ENCODE results near the gene SHC1. TPM values are rescaled to one million over a fixed set of nuclear protein-coding genes. Genes with fewer than 3 reads are reported as not detected.
A peak's percentile ranks its signal among the peaks of the same experiment; 100 is the strongest.

Gene SHC1
- polyA plus RNA-seq, 3 donors = 26.7 to 70.6 (median 31.5) TPM

- H3K4me3 ChIP-seq (replicated peaks in 1 of 3; ENCODE audit: low read depth in 2 of 3, low read length in 3 of 3) = peak overlapping the region; percentile 84 to 100 (median 99)
- no peaks in the 10 kb centered on the region for H3K9me3 ChIP-seq (replicated peaks in 1 of 2; ENCODE audit: control insufficient read depth in 1 of 2, insufficient read depth in 1 of 2, low read length in 2 of 2)
- H3K27ac ChIP-seq (ENCODE audit: low read depth in 1 of 2, low read length in 2 of 2) = peak overlapping the region; percentile 91 to 99
- H3K9ac ChIP-seq (ENCODE audit: insufficient read depth, low read length, poor library complexity, severe bottlenecking) = peak overlapping the region; percentile 85
- peak overlapping the region; percentile 100 for H3K4me2 ChIP-seq (replicated peaks; ENCODE audit: extremely low read depth, low read length, poor library complexity, severe bottlenecking)
- Mint-ChIP-seq H3K9me3 (no peaks in the 10 kb centered on the region), H3K27me3 (ENCODE audit: low read depth in 3 of 3) (peaks cover 0 to 2% (median 0%) of the 10 kb centered on the region in 3 donors), H3K36me3 (peaks cover 3 to 7% of the 10 kb centered on the region in 2 donors), H3K27ac (peak overlapping the region; percentile 92 to 100 (median 98)), H3K4me1 (peaks cover 47% of the 10 kb centered on the region), H3K4me3 (peak overlapping the region; percentile 95 to 98)
- intact Hi-C loops (cut with micrococcal nuclease) = loop anchor here (2.0 to 5.0 kb wide), 4 partner anchors 13 to 58 kb away; partner anchors contain the start of genes PYGO2 (in 2 of the 2), ADAM15 (in 1 of the 2) and EFNA4 (in 1 of the 2)
- WGBS (ENCODE audit: insufficient coverage) = 0% methylated on average over 4 of the region's 34 CpGs
- peak in 1 of 3 donors; percentile 37 for DNase-seq
- H3K36me3 ChIP-seq (replicated peaks in 1 of 2; ENCODE audit: control insufficient read depth in 1 of 2, insufficient read depth in 2 of 2, low read length in 2 of 2) = no peaks in the 10 kb centered on the region
- no peaks in the 10 kb centered on the region for H3K27me3 ChIP-seq (ENCODE audit: control insufficient read depth in 2 of 2, insufficient read depth in 2 of 2, low read length in 2 of 2)
- peaks cover 61 to 74% of the 10 kb centered on the region in 2 donors for H3K4me1 ChIP-seq (ENCODE audit: control insufficient read depth in 1 of 2, insufficient read depth in 2 of 2, low read length in 2 of 2)
- TF ChIP-seq, protein P1, sequence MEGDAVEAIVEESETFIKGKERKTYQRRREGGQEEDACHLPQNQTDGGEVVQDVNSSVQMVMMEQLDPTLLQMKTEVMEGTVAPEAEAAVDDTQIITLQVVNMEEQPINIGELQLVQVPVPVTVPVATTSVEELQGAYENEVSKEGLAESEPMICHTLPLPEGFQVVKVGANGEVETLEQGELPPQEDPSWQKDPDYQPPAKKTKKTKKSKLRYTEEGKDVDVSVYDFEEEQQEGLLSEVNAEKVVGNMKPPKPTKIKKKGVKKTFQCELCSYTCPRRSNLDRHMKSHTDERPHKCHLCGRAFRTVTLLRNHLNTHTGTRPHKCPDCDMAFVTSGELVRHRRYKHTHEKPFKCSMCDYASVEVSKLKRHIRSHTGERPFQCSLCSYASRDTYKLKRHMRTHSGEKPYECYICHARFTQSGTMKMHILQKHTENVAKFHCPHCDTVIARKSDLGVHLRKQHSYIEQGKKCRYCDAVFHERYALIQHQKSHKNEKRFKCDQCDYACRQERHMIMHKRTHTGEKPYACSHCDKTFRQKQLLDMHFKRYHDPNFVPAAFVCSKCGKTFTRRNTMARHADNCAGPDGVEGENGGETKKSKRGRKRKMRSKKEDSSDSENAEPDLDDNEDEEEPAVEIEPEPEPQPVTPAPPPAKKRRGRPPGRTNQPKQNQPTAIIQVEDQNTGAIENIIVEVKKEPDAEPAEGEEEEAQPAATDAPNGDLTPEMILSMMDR (IDR thresholded peaks at IDR 0.05) = no peak
- no peak overlapping the region for H2AFZ ChIP-seq (ENCODE audit: insufficient read depth, low read depth, low read length, poor library complexity, severe bottlenecking)
- H3K79me2 ChIP-seq (ENCODE audit: insufficient read depth, low read length) = peaks cover 90% of the 10 kb centered on the region
- H4K20me1 ChIP-seq (ENCODE audit: insufficient read depth, low read length) = peaks cover 18% of the 10 kb centered on the region
Measured at GRCh38 chr1:155003766-155004351, 33.3 kb upstream of the SHC1 start.

- Histone ChIP-seq H3K27ac (ENCODE audit: low read depth in 1 of 2, low read length in 2 of 2) (peak overlapping the region; percentile 91 to 99), H3K9me3 (replicated peaks in 1 of 2; ENCODE audit: control insufficient read depth in 1 of 2, insufficient read depth in 1 of 2, low read length in 2 of 2) (no peaks in the 10 kb centered on the region), H3K36me3 (replicated peaks in 1 of 2; ENCODE audit: control insufficient read depth in 1 of 2, insufficient read depth in 2 of 2, low read length in 2 of 2) (no peaks in the 10 kb centered on the region), H2AFZ (ENCODE audit: insufficient read depth, low read depth, low read length, poor library complexity, severe bottlenecking) (no peak overlapping the region), H3K27me3 (ENCODE audit: control insufficient read depth in 2 of 2, insufficient read depth in 2 of 2, low read length in 2 of 2) (no peaks in the 10 kb centered on the region), H3K79me2 (ENCODE audit: insufficient read depth, low read length) (peaks cover 85% of the 10 kb centered on the region), H3K4me2 (replicated peaks; ENCODE audit: extremely low read depth, low read length, poor library complexity, severe bottlenecking) (peak overlapping the region; percentile 100), H3K4me3 (replicated peaks in 1 of 3; ENCODE audit: low read depth in 2 of 3, low read length in 3 of 3) (peak overlapping the region; percentile 84 to 100 (median 99)), H3K4me1 (ENCODE audit: control insufficient read depth in 1 of 2, insufficient read depth in 2 of 2, low read length in 2 of 2) (peaks cover 65 to 72% of the 10 kb centered on the region in 2 donors), H3K9ac (ENCODE audit: insufficient read depth, low read length, poor library complexity, severe bottlenecking) (peak overlapping the region; percentile 85), H4K20me1 (ENCODE audit: insufficient read depth, low read length) (peaks cover 13% of the 10 kb centered on the region)
- H3K4me1 Mint-ChIP-seq = peaks cover 50% of the 10 kb centered on the region
- H3K27ac Mint-ChIP-seq = peak overlapping the region; percentile 92 to 99 (median 95)
- 0% methylated on average over 11 of the region's 37 CpGs for WGBS (ENCODE audit: insufficient coverage)
- peaks cover 0 to 4% (median 0%) of the 10 kb centered on the region in 3 donors for H3K27me3 Mint-ChIP-seq (ENCODE audit: low read depth in 3 of 3)
- H3K36me3 Mint-ChIP-seq = peaks cover 3 to 7% of the 10 kb centered on the region in 2 donors
- peak in 1 of 3 donors; percentile 14 for DNase-seq
- TF ChIP-seq, protein P1 (IDR thresholded peaks at IDR 0.05) = no peak
- H3K4me3 Mint-ChIP-seq = peak overlapping the region; percentile 95 to 98
- H3K9me3 Mint-ChIP-seq = no peaks in the 10 kb centered on the region
- intact Hi-C loops (cut with micrococcal nuclease) = loop anchor here (2.0 to 5.0 kb wide), 4 partner anchors 14 to 59 kb away; partner anchors contain the start of genes PYGO2 (in 2 of the 2), ADAM15 (in 1 of the 2) and EFNA4 (in 1 of the 2)
Measured at GRCh38 chr1:155003227-155003765, 32.7 kb upstream of the SHC1 start.

All from CD14-positive monocyte (primary cell).